Measurements from ENCODE around the gene CD300H. TPM values are rescaled to one million over a fixed set of nuclear protein-coding genes. Genes with fewer than 3 reads are reported as not detected.

CD300H gene
- total RNA-seq, 1 experiment from 2014 or later: not detected

DNA sequence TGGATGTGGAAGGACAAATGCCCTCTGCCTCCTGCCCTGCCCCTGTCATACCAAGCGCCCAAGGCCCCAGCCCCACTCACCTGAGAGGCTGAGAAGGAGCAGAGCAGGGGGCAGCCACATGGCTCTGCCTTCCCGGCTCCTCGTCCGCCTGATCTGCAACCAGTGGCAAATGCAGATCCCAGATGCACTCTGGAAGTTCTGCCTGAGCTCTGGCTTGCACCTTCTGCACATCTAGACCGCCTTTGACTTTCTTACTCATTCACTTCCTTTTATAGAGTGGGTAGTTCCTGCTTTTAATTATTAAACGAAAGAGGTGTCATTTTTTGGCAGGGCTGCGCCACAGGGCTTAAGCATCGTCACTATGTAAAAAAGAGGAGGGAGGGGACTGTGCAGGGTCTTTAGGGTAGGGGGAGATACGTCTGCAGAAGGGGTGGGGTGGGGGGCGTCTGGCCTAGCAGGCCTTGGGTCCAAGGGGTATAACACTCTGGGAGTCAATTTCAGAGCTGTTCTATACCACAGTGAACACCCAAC, 36.0 kb downstream of the CD300H start, which contains the start of gene CD300LB:
CD300LB (minus strand) TSS at position 245 of the 531 bp plus-strand sequence; CDS start at position 120, 125 bp downstream.
- H4K20me1 ChIP-seq (ENCODE audit: insufficient read depth): no peaks in the 10 kb centered on the region
- no peaks in the 10 kb centered on the region for H3K4me1 ChIP-seq (ENCODE audit: control insufficient read depth in 1 of 2, insufficient read depth in 2 of 2, low read length in 2 of 2)
- H3K9me3 ChIP-seq (ENCODE audit: control insufficient read depth in 1 of 2, insufficient read depth in 1 of 2, low read depth in 1 of 2, low read length in 2 of 2): no peaks in the 10 kb centered on the region
- no TSS peak for BruUV-seq (replicated peaks)
- no peaks in the 10 kb centered on the region for H3K9me2 ChIP-seq (ENCODE audit: insufficient read depth)
- no peak within 1 kb of the TSS for H3K9ac ChIP-seq (ENCODE audit: low read length)
- ChIA-PET POLR2A (no interaction called here), RAD21 (ENCODE audit: low non-redundant PET in 1 of 2, low total read pairs in 2 of 2, uncharacterized antibody in 2 of 2, unreplicated experiment in 2 of 2) (no interaction called here), CTCF (interaction anchor here (3.2 to 4.7 kb wide), 2 partner anchors 151 to 162 kb away, joined by 43 to 49 read pairs; partner anchors contain the start of gene GPR142)
- intact Hi-C loops (cut with micrococcal nuclease): loop anchor here (5.0 kb wide), 1 partner anchor 319 kb away; the partner anchor contains the start of gene TTYH2
- no peaks in the 10 kb centered on the region for H3K36me3 ChIP-seq (ENCODE audit: control insufficient read depth in 1 of 2, insufficient read depth in 2 of 2, low read length in 2 of 2)
- H3K27me3 ChIP-seq (ENCODE audit: insufficient read depth, low read length): peaks cover 39% of the 10 kb centered on the region
- H2AFZ ChIP-seq (ENCODE audit: low read depth, low read length, poor library complexity, severe bottlenecking): no peak within 1 kb of the TSS
- no peak for DNase-seq (ENCODE audit: low read depth, low spot score)
- H3K4me3 ChIP-seq (replicated peaks in 1 of 2; ENCODE audit: low read depth in 1 of 2, low read length in 2 of 2): no peak within 1 kb of the TSS
- H3K79me2 ChIP-seq (ENCODE audit: insufficient read depth, low read length): no peaks in the 10 kb centered on the region
- no peak for ATAC-seq
- TF ChIP-seq TCF7L2 (IDR thresholded peaks at IDR 0.05; ENCODE audit: borderline replicate concordance, extremely low read depth, insufficient read depth, insufficient read length): no peak
- TF ChIP-seq EZH2 (IDR thresholded peaks at IDR 0.05): no peak
- no peak for TF ChIP-seq SP1 (IDR thresholded peaks at IDR 0.05; ENCODE audit: low read depth)
- TF ChIP-seq, protein P1, sequence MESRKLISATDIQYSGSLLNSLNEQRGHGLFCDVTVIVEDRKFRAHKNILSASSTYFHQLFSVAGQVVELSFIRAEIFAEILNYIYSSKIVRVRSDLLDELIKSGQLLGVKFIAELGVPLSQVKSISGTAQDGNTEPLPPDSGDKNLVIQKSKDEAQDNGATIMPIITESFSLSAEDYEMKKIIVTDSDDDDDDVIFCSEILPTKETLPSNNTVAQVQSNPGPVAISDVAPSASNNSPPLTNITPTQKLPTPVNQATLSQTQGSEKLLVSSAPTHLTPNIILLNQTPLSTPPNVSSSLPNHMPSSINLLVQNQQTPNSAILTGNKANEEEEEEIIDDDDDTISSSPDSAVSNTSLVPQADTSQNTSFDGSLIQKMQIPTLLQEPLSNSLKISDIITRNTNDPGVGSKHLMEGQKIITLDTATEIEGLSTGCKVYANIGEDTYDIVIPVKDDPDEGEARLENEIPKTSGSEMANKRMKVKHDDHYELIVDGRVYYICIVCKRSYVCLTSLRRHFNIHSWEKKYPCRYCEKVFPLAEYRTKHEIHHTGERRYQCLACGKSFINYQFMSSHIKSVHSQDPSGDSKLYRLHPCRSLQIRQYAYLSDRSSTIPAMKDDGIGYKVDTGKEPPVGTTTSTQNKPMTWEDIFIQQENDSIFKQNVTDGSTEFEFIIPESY (IDR thresholded peaks at IDR 0.05; ENCODE audit: extremely low read depth, insufficient replicate concordance, low read length): no peak
- TF ChIP-seq SIN3A (IDR thresholded peaks at IDR 0.05; ENCODE audit: low read depth): no peak
- TF ChIP-seq, protein P2, sequence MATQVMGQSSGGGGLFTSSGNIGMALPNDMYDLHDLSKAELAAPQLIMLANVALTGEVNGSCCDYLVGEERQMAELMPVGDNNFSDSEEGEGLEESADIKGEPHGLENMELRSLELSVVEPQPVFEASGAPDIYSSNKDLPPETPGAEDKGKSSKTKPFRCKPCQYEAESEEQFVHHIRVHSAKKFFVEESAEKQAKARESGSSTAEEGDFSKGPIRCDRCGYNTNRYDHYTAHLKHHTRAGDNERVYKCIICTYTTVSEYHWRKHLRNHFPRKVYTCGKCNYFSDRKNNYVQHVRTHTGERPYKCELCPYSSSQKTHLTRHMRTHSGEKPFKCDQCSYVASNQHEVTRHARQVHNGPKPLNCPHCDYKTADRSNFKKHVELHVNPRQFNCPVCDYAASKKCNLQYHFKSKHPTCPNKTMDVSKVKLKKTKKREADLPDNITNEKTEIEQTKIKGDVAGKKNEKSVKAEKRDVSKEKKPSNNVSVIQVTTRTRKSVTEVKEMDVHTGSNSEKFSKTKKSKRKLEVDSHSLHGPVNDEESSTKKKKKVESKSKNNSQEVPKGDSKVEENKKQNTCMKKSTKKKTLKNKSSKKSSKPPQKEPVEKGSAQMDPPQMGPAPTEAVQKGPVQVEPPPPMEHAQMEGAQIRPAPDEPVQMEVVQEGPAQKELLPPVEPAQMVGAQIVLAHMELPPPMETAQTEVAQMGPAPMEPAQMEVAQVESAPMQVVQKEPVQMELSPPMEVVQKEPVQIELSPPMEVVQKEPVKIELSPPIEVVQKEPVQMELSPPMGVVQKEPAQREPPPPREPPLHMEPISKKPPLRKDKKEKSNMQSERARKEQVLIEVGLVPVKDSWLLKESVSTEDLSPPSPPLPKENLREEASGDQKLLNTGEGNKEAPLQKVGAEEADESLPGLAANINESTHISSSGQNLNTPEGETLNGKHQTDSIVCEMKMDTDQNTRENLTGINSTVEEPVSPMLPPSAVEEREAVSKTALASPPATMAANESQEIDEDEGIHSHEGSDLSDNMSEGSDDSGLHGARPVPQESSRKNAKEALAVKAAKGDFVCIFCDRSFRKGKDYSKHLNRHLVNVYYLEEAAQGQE (IDR thresholded peaks at IDR 0.05; ENCODE audit: low read depth): no peak
- no peak for TF ChIP-seq SRF (IDR thresholded peaks at IDR 0.05; ENCODE audit: low read depth)
- TF ChIP-seq, protein P3, sequence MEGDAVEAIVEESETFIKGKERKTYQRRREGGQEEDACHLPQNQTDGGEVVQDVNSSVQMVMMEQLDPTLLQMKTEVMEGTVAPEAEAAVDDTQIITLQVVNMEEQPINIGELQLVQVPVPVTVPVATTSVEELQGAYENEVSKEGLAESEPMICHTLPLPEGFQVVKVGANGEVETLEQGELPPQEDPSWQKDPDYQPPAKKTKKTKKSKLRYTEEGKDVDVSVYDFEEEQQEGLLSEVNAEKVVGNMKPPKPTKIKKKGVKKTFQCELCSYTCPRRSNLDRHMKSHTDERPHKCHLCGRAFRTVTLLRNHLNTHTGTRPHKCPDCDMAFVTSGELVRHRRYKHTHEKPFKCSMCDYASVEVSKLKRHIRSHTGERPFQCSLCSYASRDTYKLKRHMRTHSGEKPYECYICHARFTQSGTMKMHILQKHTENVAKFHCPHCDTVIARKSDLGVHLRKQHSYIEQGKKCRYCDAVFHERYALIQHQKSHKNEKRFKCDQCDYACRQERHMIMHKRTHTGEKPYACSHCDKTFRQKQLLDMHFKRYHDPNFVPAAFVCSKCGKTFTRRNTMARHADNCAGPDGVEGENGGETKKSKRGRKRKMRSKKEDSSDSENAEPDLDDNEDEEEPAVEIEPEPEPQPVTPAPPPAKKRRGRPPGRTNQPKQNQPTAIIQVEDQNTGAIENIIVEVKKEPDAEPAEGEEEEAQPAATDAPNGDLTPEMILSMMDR (IDR thresholded peaks at IDR 0.05 in 2 of 3, conservative IDR thresholded peaks at IDR 0.05 in 1 of 3; ENCODE audit: borderline replicate concordance in 1 of 3, insufficient read depth in 1 of 3, low read depth in 2 of 3, low read length in 2 of 3): no peak
- no peak for TF ChIP-seq YY1 (IDR thresholded peaks at IDR 0.05; ENCODE audit: extremely low read depth, insufficient replicate concordance, low read depth, low read length)
- no peak for TF ChIP-seq EGR1 (IDR thresholded peaks at IDR 0.05; ENCODE audit: low read depth)
- TF ChIP-seq RAD21 (IDR thresholded peaks at IDR 0.05; ENCODE audit: low read depth): no peak
- TF ChIP-seq CEBPB (IDR thresholded peaks at IDR 0.05; ENCODE audit: low read depth): no peak
- TF ChIP-seq POLR2AphosphoS5 (IDR thresholded peaks at IDR 0.05; ENCODE audit: low read depth, low read length): no peak
- TF ChIP-seq FOSL1 (IDR thresholded peaks at IDR 0.05; ENCODE audit: low read depth): no peak
- TF ChIP-seq, protein P4, sequence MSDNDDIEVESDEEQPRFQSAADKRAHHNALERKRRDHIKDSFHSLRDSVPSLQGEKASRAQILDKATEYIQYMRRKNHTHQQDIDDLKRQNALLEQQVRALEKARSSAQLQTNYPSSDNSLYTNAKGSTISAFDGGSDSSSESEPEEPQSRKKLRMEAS (IDR thresholded peaks at IDR 0.05): no peak
- TF ChIP-seq EZH2phosphoT487 (IDR thresholded peaks at IDR 0.05; ENCODE audit: borderline replicate concordance): no peak
- no peak for TF ChIP-seq ZFX (IDR thresholded peaks at IDR 0.05)
- TF ChIP-seq POLR2A (IDR thresholded peaks at IDR 0.05; ENCODE audit: borderline replicate concordance, extremely low read depth, insufficient read depth, insufficient read length): no peak
- no peak for TF ChIP-seq ZNF274 (IDR thresholded peaks at IDR 0.05; ENCODE audit: low read depth, low read length)
- no peak within 1 kb of the TSS for H3K27ac ChIP-seq (ENCODE audit: low read depth, low read length)
- no peak within 1 kb of the TSS for H3K4me2 ChIP-seq (ENCODE audit: low read length)

Measured in HCT116 (cell line).